G401 (cell line): Measurements from ENCODE around the gene FBLN1. TPM values are rescaled to one million over a fixed set of nuclear protein-coding genes. Genes with fewer than 3 reads are reported as not detected.

Experiments used
- DNase-seq: peaks from one replicate; pipeline ENCODE4 v3.0.0-alpha.2; 2015; ENCODE audit warnings: low spot score
- in situ Hi-C: cut with HindIII; loops from 2 replicates; pipeline ENCODE4 v1.10.0; 2016; ENCODE audit warnings: low sequenced_read_pairs, mixed read lengths
- total RNA-seq: library from RNA; depleted of rRNA; stranded (reverse); fragments of >200 nt; shearing (Covaris generic); gene quantifications from 2 replicates; pipeline ENCODE4 v1.2.3, GENCODE V29; 2014; rRNA removed

The FBLN1 gene
- total RNA-seq, 1 experiment from 2014 or later = 128 TPM

GRCh38 chr22:45640941-45641621 lies 138.4 kb downstream of the FBLN1 start:
- DNase-seq = no peak
- in situ Hi-C loops = no loop called here

- DNase-seq = no peak
- in situ Hi-C loops = no loop called here
Measured at GRCh38 chr22:45642986-45643385, 140.3 kb downstream of the FBLN1 start.

GRCh38 chr22:45644714-45645113 lies 142.0 kb downstream of the FBLN1 start:
- in situ Hi-C loops = no loop called here
- no peak for DNase-seq

- no peak for DNase-seq
- in situ Hi-C loops = no loop called here
Measured at GRCh38 chr22:45645150-45645525, 142.5 kb downstream of the FBLN1 start.

- DNase-seq = peak; percentile 33
- in situ Hi-C loops = no loop called here
Measured at GRCh38 chr22:45645526-45646414, 143.1 kb downstream of the FBLN1 start.

- in situ Hi-C loops = no loop called here
- no peak for DNase-seq
Measured at GRCh38 chr22:45647532-45648225, 145.0 kb downstream of the FBLN1 start.

- DNase-seq = no peak
- in situ Hi-C loops = no loop called here
Measured at GRCh38 chr22:45648301-45649117, 145.8 kb downstream of the FBLN1 start.

- in situ Hi-C loops = no loop called here
- DNase-seq = no peak
Measured at GRCh38 chr22:45649809-45650208, 147.1 kb downstream of the FBLN1 start.

- in situ Hi-C loops = no loop called here
- no peak for DNase-seq
Measured at GRCh38 chr22:45650721-45651120, 148.0 kb downstream of the FBLN1 start.

Other genes starting within 250 kb of the FBLN1 start
- gene UPK3A, start 217.9 kb upstream of the FBLN1 start, total RNA-seq = not detected in 2 replicates
- 11.0 and 38.4 TPM in 2 replicates for gene FAM118A, start 192.9 kb upstream of the FBLN1 start, total RNA-seq
- not detected in 2 replicates for gene SMC1B, start 89.3 kb upstream of the FBLN1 start, total RNA-seq
- 0.49 and 6.6 TPM in 2 replicates for gene RIBC2, start 89.2 kb upstream of the FBLN1 start, total RNA-seq
- 38.5 and 112 TPM in 2 replicates for gene ATXN10, start 169.0 kb downstream of the FBLN1 start, total RNA-seq